Endothelial cell (in vitro differentiated cells): ENCODE results near the gene TXNDC8. TPM values are rescaled to one million over a fixed set of nuclear protein-coding genes. Genes with fewer than 3 reads are reported as not detected.
"Not testable (repeated sequence)": the region's sequence is repeated elsewhere in the genome, so short reads cannot be mapped to it uniquely, and the experiment has no call there.

Experiments
- DNase-seq: peaks from one replicate; pipeline ENCODE4 v3.0.0; 2021; ENCODE audit warnings: low spot score
- H3K27ac Mint-ChIP-seq: one replicate; pipeline ENCODE4 v1.8.0; 2021; ENCODE audit warnings: mixed read lengths, inconsistent platforms; ENCODE audit not compliant: unreplicated experiment
- H3K27me3 Mint-ChIP-seq: one replicate; pipeline ENCODE4 v1.8.0; 2021; ENCODE audit warnings: mild to moderate bottlenecking, moderate library complexity, mixed read lengths, inconsistent platforms; ENCODE audit not compliant: unreplicated experiment
- H3K36me3 Mint-ChIP-seq: one replicate; pipeline ENCODE4 v1.8.0; 2021; ENCODE audit warnings: mild to moderate bottlenecking, low read depth, mixed read lengths, inconsistent platforms; ENCODE audit not compliant: unreplicated experiment
- H3K4me1 Mint-ChIP-seq: one replicate; pipeline ENCODE4 v1.8.0; 2021; ENCODE audit warnings: mild to moderate bottlenecking, mixed read lengths, inconsistent platforms; ENCODE audit not compliant: unreplicated experiment
- H3K4me3 Mint-ChIP-seq: one replicate; pipeline ENCODE4 v1.8.0; 2021; ENCODE audit warnings: mild to moderate bottlenecking, mixed read lengths, inconsistent platforms; ENCODE audit not compliant: unreplicated experiment
- H3K9me3 Mint-ChIP-seq: one replicate; pipeline ENCODE4 v1.8.0; 2021; ENCODE audit warnings: mixed read lengths, inconsistent platforms; ENCODE audit not compliant: unreplicated experiment
- total RNA-seq: library from RNA; stranded (reverse); fragmentation: NEBNext Ultra II Directional; extraction: Animal tissue kit (Norgen Biotek cat#: 25700); gene quantifications from one replicate; pipeline ENCODE4 v1.2.1, GENCODE V29; 2021; ENCODE audit not compliant: unreplicated experiment
- TF ChIP-seq, protein P1 (sequence below): fragments of 200-600 bp; sonication (generic); IDR thresholded peaks from one replicate; pipeline ENCODE4 v1.5.0; 2021; ENCODE audit warnings: antibody characterized with exemption; ENCODE audit not compliant: unreplicated experiment

TXNDC8 gene
- total RNA-seq, 1 donor from 2014 or later = not detected

DNA sequence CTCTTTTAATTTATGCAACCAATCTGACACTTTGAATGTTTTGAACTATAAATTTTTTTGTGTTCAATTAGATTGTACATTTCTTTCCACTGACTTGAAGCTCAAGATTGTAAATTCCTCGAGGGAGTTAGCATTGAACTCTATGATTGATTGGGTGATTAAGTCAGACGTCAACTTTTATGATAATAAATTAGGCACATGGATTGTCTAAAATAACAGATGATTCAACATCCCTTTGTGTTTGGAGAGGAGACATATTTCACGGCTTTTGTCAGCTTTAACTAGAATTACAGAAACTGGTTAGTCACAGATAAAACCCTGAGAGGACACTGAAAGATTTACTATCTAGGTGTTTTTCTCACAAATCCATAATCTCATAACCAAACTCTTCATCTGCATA, 32.7 kb upstream of the TXNDC8 start:
- Mint-ChIP-seq H3K4me3 (no peak overlapping the region), H3K9me3 (no peaks in the 10 kb centered on the region), H3K27me3 (no peaks in the 10 kb centered on the region), H3K4me1 (no peaks in the 10 kb centered on the region), H3K36me3 (no peaks in the 10 kb centered on the region), H3K27ac (no peak overlapping the region)
- no peak for DNase-seq
- TF ChIP-seq, protein P1, sequence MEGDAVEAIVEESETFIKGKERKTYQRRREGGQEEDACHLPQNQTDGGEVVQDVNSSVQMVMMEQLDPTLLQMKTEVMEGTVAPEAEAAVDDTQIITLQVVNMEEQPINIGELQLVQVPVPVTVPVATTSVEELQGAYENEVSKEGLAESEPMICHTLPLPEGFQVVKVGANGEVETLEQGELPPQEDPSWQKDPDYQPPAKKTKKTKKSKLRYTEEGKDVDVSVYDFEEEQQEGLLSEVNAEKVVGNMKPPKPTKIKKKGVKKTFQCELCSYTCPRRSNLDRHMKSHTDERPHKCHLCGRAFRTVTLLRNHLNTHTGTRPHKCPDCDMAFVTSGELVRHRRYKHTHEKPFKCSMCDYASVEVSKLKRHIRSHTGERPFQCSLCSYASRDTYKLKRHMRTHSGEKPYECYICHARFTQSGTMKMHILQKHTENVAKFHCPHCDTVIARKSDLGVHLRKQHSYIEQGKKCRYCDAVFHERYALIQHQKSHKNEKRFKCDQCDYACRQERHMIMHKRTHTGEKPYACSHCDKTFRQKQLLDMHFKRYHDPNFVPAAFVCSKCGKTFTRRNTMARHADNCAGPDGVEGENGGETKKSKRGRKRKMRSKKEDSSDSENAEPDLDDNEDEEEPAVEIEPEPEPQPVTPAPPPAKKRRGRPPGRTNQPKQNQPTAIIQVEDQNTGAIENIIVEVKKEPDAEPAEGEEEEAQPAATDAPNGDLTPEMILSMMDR = no peak

DNA sequence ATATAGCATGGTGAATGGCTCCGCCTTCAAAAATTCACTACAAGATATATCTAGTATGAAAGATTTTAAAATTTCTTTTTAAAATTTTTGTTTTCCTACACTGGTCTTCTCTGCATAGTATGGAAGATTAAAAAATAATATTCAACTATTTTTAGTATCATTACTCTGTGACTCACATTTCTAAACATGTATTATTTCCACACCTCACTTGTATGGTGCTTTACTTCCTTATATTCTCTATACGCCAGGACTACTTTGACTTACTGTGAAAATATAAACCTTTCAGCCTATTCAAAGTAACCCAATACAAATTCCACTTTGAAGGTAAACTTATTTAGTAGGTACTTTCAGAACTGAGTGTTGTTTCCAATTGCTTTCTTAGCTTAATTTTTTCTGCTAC, 26.8 kb upstream of the TXNDC8 start:
- Mint-ChIP-seq H3K4me3 (no peak overlapping the region), H3K27ac (no peak overlapping the region), H3K9me3 (no peaks in the 10 kb centered on the region), H3K36me3 (no peaks in the 10 kb centered on the region), H3K4me1 (no peaks in the 10 kb centered on the region), H3K27me3 (no peaks in the 10 kb centered on the region)
- TF ChIP-seq, protein P1 = no peak
- no peak for DNase-seq

DNA sequence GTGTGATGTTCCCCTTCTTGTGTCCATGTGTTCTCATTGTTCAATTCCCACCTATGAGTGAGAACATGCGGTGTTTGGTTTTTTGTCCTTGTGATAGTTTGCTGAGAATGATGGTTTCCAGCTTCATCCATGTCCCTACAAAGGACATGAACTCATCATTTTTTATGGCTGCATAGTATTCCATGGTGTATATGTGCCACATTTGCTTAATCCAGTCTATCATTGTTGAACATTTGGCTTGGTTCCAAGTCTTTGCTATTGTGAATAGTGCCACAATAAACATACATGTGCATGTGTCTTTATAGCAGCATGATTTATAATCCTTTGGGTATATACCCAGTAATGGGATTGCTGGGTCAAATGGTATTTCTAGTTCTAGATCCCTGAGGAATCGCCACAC, 21.3 kb upstream of the TXNDC8 start:
- H3K27ac Mint-ChIP-seq, H3K4me1 Mint-ChIP-seq, DNase-seq, H3K9me3 Mint-ChIP-seq, H3K4me3 Mint-ChIP-seq, H3K27me3 Mint-ChIP-seq, H3K36me3 Mint-ChIP-seq: not testable (repeated sequence)

GRCh38 chr9:110357505-110357904, 19.8 kb upstream of the TXNDC8 start:
- Mint-ChIP-seq H3K36me3 (no peaks in the 10 kb centered on the region), H3K27me3 (no peaks in the 10 kb centered on the region), H3K4me3 (no peak overlapping the region), H3K27ac (no peak overlapping the region), H3K4me1 (no peaks in the 10 kb centered on the region), H3K9me3 (no peaks in the 10 kb centered on the region)
- TF ChIP-seq, protein P1 = no peak
- no peak for DNase-seq

DNA sequence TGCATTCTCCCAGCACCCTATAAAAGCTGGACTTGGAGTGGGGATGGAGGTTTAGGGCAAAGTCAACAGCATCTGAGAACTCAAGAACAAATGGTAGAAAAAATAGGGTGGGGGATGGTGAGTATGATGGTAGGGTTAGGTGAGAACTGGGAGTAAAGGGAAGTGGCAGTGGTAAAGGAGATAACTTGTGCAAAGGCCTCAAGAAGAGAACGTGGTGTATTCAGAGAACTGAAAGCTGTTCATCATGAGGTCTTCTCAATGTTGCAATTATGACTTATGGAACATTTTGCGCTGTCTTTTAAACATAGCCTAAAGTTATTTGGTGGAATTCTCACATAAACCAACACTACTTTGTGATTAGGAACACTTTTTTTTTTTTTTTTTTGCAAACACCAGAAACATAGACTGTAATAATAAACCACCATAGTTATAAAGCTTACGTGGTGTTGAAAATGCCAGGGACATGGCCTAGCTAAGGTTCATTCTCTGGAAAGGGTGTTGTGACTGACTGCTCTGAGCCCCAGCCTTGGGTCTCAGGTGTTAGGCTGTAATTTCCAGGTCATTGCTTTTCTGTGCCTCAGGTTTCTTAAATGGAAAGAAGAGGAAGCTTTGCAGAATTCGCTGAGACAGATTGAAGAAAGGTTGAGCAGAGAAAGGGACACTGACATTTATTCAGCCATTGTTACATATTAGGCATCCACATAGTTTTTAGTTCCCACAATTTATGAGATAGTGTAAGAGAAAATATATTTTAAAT, 19.2 kb upstream of the TXNDC8 start:
- no peaks in the 10 kb centered on the region for H3K36me3 Mint-ChIP-seq
- H3K4me3 Mint-ChIP-seq = no peak overlapping the region
- no peaks in the 10 kb centered on the region for H3K4me1 Mint-ChIP-seq
- H3K9me3 Mint-ChIP-seq = no peaks in the 10 kb centered on the region
- no peak for DNase-seq
- H3K27ac Mint-ChIP-seq = no peak overlapping the region
- TF ChIP-seq, protein P1 = no peak
- H3K27me3 Mint-ChIP-seq = no peaks in the 10 kb centered on the region
